Midbrain (tissue), 1 donor: Measurements from ENCODE around the gene AOPEP.
"Not testable (repeated sequence)": the region's sequence is repeated elsewhere in the genome, so short reads cannot be mapped to it uniquely, and the experiment has no call there.

Experiments
- DNase-seq: peaks from one replicate; lab custom pipeline; 2025; lab: John Stamatoyannopoulos, UW

Gene AOPEP

DNA sequence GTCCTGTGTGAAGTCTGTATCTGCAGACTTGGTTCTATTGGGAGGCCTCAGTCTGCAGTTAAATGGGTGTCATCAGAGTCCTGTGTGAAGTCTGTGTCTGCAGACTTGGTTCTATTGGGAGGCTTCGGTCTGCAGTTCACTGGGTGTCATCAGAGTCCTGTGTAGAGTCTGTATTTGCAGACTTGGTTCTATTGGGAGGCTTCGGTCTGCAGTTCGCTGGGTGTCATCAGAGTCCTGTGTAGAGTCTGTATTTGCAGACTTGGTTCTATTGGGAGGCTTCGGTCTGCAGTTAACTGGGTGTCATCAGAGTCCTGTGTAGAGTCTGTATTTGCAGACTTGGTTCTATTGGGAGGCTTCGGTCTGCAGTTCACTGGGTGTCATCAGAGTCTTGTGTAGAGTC lies 239.1 kb downstream of the AOPEP start:
- DNase-seq, result not testable (repeated sequence)

DNA sequence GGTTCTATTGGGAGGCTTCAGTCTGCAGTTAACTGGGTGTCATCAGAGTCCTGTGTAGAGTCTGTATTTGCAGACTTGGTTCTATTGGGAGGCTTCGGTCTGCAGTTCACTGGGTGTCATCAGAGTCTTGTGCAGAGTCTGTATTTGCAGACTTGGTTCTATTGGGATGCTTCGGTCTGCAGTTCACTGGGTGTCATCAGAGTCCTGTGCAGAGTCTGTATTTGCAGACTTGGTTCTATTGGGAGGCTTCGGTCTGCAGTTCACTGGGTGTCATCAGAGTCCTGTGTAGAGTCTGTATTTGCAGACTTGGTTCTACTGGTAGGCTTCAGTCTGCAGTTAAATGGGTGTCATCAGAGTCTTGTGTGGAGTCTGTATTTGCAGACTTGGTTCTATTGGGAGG lies 239.5 kb downstream of the AOPEP start:
- DNase-seq, result not testable (repeated sequence)

DNA sequence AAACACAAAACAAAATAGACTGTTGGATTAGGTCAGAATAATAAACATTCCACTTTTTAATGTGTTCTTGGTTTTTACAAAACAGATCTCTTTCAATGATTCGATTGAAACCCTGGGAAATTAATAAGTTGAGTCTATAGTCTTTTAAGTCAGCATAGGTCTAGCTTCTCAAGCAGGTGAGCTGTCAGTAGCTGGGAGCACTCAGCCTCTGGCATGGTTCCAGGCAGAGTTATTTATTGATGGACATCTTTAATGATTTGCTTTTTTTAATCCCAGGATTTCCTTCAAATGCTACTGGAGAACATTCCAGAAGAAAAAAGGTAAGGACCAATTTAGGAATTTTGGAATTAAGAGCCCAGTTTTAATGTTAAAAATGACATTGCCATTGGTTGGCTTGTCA lies 241.0 kb downstream of the AOPEP start:
- no peak for DNase-seq

DNA sequence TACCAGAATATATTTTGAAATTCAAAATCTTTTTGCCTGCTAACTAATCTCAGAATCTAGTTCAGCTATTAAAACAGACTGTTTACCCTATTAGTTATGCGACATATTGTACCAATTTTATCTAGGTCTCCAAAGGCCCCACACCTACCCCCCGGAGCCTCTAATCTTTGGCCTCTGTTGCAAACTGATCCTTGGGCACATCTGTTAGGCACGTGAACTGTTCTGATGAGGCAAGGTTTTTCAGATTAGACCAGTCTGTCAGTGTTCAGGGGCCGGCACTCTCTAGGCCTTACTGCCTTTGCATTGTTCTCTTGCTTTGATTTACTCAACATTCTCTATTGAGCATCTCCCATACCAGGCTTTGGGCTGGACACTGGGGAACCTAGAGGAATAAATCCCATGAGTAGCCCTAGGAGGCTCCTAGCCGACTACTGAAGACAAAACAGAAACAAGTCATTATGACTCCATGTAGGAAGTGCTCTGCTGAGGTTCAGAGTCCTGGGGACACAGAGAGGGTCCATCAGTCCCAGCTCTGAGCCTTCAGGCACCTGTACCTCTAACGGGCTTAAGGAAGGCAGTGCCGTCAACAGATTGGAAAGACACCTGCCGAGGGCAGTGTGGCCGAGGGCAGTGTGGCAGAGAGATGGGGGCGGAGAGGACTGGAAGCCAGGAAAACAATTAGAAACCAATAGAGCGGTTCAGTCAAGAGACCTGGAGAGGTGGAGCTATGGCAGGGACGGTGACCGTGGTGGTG lies 245.1 kb downstream of the AOPEP start:
- no peak for DNase-seq

DNA sequence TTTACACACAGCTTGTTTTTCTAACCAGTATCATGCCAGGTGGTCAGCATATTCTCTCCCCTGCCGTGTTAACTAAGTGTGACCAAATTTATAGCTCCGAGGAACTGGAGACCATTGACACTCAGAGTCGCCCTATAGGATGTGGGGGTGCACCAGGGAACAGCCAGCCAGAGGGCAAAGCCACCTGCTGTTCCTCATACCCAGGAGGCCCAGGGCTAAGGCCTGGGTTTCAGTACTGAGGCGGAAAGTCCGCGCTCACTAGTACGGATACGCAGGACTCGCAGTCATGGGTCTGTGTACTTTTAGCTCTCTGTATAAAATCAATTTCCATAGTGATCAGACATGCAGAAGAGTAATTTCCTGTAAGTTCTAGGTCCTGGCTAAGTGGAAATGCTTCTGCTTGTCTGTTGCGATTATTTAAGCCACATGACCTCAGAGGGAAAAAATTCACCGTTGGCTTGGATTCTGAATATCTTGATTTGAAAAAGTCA lies 247.0 kb downstream of the AOPEP start:
- no peak for DNase-seq

DNA sequence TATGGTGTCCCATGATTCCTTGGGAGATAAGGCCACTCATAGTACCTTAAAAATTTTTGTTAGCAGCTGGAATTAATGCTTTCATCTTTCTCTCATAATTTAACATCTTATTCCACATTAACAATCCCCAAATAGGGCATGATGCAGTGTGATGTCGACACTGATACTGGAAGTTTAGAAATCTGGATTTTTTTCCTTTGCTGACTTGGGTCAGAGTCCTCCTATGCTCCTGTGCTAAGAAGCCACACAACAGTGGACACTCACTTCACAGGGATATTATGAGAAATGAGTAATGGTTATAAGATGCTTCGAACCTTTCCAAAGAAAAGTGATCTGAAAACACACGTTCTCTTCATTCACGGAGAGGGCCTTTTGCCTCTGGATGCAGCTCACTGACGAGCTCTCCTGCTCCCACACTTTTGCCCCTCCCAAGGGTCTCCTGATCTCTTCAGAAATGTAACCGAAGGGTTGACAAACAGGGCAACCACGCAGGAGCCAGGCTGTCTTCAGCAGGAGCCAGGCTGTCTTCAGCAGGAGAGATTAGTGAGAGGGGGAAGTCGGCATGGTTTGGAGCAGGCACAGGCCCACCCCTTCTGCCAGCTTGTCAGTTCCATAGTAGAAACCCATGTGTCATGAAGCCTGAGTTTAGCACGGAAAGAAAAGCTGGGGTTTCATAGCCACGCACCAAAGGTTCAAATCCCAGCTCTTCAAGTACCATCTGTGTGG lies 247.8 kb downstream of the AOPEP start:
- DNase-seq, result no peak

DNA sequence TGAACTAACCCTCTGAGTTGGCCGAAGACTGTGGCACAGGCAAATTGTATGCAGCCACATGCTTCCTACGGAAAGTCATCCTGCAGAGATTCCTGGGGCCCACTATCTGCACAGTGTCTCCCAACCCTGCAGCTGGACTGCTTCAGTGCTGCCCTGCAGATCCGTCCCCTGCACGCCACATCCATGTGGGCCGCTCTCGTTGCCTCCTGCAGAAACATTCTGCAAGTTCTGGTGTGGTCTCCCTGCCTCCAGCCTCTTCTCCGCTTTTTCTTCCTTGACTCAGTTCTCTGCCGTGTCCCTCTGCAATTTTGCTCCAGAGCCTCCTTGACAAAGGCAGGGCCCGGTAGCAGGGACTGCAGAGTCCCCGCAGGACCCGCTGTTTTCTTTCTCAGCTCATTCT lies 249.0 kb downstream of the AOPEP start:
- no peak for DNase-seq

DNA sequence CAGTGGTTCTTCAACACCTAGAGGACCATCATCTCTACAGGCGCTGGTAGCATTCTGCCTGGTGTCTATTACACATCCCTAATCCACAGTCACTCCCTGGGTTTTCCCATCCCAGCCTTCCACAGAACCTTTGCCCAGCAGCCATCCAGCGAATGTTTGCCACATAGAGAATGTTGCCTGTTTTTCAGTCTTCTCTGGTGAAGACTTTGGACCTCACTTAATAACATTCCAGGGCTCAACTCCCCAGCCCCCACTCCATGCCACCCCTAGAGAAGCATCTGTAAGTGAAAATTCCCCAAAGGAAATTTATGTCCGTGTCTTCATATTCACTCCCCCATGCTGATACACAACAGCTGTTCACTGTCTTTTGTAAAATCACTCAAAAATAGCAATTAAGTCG lies 249.6 kb downstream of the AOPEP start:
- no peak for DNase-seq

DNA sequence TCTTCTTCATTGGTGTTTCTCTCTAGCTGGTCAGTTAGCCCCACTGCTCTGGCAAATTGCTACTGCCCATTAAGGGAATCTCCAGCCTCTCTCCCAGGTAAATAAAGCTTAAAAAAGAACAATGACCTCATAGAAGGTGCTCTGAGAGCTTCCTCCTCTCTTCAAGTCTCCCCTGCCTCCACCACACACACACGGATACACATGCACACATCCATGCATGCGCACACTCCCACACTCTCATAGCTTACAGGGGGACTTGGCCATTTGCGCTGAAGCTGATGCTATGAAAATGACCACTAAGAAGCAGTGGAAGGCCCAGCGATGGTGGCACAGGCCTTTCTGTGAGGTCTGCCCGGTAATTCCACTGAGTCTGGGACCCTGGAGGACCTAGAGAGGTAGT lies 250.9 kb downstream of the AOPEP start:
- DNase-seq, result no peak

DNA sequence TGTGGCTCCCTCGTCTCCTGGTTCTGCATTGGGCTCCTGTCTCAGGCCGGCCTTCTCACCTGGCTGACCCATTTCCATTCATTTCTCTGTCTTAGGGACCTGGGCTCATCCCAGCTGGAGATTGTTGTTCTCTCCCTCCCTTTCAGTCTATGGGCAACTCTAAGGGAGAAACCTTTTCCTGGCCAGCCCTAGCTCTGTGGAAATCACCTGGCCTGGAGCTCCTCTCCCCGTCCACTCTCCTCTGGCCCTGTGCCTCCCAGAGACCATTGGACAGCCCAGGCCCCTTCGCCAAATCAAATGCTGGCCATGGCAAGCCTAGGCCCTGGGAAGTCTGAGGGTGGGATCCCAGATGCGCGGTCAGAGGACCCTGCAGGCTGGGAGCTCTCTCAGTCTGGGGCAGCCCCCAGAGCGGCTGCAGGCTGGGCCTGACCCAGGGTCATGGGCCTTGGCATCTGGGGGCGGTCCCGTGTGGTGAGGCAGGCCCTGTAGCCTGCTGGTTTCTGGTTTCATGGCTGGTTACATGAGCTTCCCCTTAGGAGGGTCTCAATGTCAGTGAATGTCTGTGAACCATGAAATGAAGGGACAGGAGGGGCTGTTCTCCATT lies 253.5 kb downstream of the AOPEP start:
- DNase-seq, result no peak

DNA sequence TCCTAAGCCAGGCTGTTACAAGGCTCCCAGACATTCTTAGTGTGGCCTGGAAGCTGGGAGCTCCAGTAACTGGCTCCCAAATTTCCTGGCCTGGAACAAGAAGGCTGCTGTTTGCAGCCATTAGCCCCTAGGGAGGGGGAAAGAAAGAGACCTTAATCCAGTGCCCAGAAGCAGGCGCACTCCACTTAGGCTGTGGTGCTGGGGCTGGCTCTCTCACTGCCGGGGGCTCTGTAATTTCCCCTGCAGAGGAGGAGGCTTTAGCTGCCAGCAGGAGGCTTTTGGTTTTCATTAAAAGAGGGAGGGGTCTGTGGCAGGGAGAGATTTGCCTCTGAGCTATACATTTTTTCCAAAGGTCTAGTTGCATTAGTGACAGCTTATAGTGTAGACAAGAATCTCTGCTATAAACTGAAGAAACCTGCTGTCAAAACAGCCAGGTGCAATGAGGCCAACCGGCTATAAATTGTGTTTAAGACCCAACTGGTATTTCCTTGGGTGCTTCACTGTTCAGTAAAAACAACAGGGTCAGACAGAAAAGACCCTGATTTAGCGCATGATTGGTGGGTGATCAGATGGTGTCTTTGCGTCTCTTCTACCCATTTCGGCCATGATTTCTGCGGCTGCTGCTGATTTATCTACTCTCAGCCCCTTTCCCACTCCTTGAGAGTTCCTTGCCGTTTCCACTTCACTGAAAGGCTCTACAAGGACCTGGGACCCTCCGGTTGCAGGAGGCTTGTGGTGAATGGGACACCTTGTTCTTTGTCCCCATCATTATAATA lies 254.6 kb downstream of the AOPEP start:
- no peak for DNase-seq

DNA sequence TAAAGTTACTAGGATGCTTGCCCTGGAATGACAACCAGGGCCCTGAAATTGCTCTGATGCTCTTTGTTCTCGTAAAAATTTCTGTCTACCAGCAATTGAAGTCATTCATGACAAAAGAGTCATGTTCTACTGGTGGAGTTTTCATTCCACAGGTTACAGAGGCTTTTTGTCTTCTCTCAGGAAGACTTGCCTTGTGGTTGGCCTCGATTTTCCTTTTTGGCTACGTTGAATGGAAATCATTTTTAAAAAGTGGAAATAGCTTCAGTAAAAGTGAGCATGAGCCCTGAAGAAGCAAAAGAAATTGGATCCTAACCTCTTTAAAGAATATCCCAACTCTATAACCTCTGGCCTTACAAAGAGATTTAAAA lies 255.2 kb downstream of the AOPEP start:
- DNase-seq, result no peak

DNA sequence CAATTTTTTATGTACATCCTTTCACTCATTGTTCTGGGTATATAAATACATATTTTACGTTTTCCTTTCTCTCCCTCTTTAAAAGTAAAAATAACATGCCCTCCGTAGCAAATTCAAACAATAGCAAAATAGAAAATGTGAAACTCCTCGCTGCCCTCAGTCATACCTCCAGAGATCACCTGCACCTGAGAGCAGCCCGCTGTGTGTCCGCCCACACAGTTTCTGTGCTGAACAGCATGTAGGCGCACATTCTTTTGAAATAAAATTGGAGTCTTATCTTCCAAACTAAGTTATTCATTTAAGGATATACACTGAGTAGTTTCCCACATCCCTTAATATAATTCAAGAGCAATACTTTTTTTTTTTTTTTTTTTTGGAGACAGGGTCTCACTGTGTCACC lies 255.7 kb downstream of the AOPEP start:
- no peak for DNase-seq

DNA sequence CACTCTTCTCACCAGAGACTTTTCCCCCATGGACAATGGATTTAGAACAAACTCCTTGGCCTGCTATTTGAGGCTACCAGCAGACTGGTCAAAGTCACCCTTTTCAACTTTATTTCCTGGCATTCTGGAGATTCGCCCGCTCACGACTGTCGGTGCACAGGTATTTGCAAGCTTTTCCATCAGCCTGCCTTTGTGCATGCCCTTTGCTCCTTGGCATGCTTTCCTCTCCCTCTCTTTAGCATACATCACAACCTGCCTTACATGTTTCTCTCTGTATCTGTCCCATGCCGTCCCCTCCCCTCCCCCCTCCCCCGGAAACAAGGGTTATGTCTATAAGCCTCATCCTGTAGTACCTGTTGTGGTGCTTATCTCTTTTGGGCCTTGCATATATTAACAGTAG lies 257.1 kb downstream of the AOPEP start:
- DNase-seq, result no peak

DNA sequence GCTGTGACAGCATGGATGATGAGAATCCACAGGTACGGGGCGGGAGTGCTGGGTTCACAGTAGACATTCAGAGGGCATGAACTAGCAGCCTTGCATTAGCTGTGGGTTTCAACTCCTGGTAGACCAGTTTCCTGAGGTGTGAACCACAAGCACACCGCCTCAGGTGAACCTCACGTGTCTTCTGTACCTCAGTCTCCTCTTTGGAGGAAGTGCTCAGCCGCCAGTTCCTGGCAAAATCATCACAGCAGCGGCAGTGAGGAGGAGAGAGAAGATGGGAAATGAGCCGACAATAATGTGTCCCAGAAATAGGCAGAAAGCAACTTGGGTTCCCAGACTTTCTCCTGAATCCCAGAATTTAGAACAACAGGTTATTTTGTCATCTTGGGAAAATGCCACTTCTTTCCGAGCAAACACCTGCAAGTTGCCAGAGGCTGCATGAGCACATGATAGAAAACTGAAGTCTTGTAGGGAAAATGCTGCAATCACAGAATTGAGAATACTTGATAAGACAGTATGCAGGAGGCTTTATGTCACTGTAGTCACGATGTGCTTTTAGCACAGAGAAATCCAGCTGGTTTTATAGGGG lies 258.5 kb downstream of the AOPEP start:
- DNase-seq, result no peak

DNA sequence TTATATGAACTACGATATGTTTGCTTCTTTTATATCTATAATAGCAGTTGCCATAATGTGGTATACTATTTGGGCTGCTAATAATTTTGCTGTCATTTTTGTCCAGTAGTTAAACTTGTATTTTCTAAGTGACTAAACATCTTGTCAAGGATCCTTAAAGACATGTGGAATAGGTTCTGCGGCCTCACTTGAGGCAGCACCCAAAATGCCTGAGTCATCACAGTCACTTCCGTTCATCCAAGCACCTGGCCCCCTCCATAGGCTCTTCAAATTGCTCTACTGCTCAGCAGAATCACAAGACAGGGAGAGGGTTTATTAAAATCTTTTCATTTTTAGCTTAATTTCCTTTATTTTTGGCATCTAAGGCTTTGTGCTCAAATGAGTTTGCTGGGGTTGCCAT lies 259.1 kb downstream of the AOPEP start:
- no peak for DNase-seq

DNA sequence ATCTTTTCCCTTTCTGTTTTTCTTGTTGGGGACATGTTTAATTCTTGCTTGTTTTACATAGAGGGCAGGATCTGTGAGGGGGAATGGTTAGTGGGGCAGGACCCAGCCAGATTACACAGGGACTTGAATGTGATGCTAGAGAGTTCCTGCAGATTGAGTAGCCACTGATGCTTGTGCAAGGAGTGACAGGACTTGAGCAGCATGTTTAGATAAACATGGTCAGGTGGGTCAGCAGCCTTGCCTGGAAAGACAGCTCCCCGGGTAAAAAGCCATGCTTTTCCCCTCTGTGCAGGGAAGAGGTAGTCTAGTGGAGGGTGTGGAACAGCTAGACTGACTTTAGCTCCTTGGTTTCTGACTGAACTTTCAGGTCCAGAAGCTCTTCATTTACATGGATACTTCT lies 261.2 kb downstream of the AOPEP start:
- no peak for DNase-seq

DNA sequence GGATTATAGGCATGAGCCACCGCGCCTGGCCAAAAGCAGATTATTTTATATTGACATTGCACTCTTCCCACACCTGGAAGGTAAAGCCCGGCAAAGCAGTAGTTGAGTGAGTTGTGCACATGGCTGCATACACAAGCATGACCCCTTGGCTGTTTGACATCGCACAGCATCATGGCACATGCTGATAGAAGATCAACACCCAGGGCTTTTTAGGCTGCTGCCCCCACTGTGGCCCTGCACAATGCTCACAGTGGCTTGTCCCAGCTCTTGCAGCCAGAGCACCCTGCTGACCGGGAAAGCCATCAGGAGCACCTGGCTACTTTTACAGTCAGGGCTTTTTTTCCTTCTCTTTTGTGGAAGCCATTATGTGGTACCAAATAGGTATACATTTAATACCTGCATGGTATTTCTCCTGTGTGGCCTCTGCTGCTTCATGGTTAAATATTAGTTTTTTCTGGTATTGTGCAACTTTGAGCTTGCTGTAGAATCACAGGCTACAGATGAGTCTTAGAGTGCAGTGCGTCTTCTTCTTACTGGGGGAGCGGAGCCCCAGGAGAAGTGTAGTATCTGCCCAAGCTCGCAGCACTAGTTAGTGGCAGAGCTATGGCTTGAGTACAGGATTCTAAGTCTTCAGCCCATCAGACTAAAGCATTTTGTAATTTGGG lies 264.5 kb downstream of the AOPEP start:
- DNase-seq, result no peak

DNA sequence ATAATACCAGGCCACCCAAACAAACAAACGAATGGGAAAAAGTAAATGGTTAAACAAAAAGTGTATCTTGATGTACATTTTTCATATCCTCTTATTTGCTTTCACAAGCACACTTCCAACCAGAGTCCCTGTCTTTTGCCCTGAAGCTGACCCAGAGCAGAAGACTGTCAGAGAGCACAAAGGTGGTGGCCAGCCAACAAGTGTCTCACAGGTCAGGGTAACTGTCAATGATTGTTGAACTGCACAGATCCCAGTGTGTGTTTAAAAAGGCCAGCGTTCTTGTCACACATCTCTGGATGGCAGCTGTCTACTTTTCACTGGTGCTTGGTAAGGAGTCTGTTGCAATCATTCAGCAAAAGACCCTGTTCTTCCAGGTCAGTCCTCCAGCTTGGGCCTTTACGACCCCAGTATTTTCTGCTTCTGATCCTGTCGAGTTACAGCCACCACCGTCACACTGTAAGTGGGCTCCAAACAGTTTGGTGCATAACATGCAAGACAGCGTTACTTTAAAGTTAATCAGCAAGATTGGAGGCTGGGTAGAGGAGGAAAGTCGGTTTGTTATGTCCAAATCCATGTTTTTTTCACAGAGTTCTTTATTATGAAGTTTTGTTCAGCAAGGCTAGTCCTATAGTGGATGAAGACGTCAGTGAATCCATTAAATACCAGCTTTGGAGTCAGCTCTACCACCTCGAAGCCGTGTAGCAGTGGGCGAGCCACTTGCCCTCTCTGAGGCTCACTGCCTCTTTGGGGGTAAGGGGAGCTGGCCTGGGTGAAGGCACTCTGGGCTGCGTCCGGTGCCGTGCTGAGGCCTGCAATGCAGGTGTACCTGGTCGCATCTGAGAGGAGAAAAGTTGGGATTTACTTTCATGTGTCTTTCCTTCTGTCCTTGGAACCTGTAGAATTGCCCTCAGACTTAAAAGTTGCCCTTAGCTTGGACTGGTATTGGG lies 265.7 kb downstream of the AOPEP start:
- DNase-seq, result no peak

DNA sequence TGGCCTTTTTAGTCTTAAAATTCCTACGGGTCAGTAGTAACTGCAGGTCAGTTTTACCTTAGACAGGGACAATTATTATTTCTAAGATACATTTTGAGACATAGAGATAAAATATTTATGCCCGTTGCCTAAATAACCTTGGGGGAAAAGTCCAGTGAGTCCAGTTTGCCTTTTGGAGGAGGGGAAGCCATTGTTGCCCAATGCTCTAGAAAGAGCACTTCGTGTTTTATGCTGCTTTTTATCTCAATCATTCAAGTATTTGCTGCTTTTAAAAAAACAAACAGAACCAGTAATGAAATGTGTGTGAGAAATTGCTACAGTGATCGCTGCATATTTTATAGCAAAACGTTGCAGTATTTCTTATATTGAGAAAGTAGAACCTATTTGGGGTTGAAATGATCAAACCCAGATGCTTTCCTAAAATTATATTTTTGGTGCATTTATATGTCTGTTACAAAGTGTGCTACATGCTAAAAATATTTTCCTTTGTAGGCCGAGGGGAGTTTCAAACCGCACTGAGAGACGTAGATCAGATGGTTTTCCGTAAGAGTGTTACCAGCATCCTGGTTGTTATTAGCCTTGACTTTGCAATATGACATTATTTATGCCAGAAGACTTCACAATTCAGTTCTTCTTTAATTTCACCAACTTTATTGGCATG lies 266.8 kb downstream of the AOPEP start:
- no peak for DNase-seq
